Liver (tissue), 9 donors: ENCODE data around the gene SPI1. TPM values are rescaled to one million over a fixed set of nuclear protein-coding genes. Genes with fewer than 3 reads are reported as not detected.
A peak's percentile ranks its signal among the peaks of the same experiment; 100 is the strongest.

Experiments
- DNase-seq: peaks from one replicate; pipeline ENCODE4 v3.0.0-alpha.2; 2017; ENCODE audit warnings: low spot score
- H3K27ac ChIP-seq, 2 donors: one replicate each; pipeline ENCODE4 v1.7.0; 2013; ENCODE audit warnings: inconsistent platforms in 2 of 2, low read length in 2 of 2, control low read depth in 1 of 2, low read depth in 1 of 2, mild to moderate bottlenecking in 1 of 2
- H3K27me3 ChIP-seq, 4 donors: one replicate each; pipeline versions ENCODE4 v1.6.1 to v1.7.0; 2013; ENCODE audit warnings: low read length in 3 of 4, inconsistent platforms in 1 of 4, mild to moderate bottlenecking in 1 of 4, moderate library complexity in 1 of 4; ENCODE audit not compliant: control insufficient read depth in 4 of 4, insufficient read depth in 4 of 4
- H3K36me3 ChIP-seq, 4 donors: one replicate each; pipeline versions ENCODE4 v1.6.1 to v1.7.0; 2013; ENCODE audit warnings: low read length in 3 of 4, mild to moderate bottlenecking in 3 of 4, low read depth in 1 of 4, moderate library complexity in 1 of 4; ENCODE audit not compliant: control insufficient read depth in 4 of 4, insufficient read depth in 3 of 4
- H3K4me1 ChIP-seq, 4 donors: one replicate each; pipeline versions ENCODE4 v1.6.1 to v1.7.0; 2013; ENCODE audit warnings: low read length in 3 of 4, mild to moderate bottlenecking in 3 of 4, moderate library complexity in 1 of 4; ENCODE audit not compliant: control insufficient read depth in 4 of 4, insufficient read depth in 4 of 4
- H3K4me3 ChIP-seq, 3 donors: one replicate each; pipeline versions ENCODE4 v1.6.1 to v1.7.0; 2013; ENCODE audit warnings: low read length in 3 of 3, control low read depth in 1 of 3, low read depth in 1 of 3, mild to moderate bottlenecking in 1 of 3
- H3K9ac ChIP-seq, 2 donors: one replicate each; pipeline ENCODE4 v1.7.0; 2013; ENCODE audit warnings: low read length in 2 of 2, mild to moderate bottlenecking in 2 of 2, moderate library complexity in 2 of 2, control low read depth in 1 of 2, low read depth in 1 of 2
- H3K9me3 ChIP-seq, 4 donors: one replicate each; pipeline versions ENCODE4 v1.6.1 to v1.7.0; 2013; ENCODE audit warnings: low read length in 3 of 4; ENCODE audit not compliant: control insufficient read depth in 4 of 4
- CTCF ChIP-seq: fragments of 150-350 bp; IDR thresholded peaks from 2 replicates; pipeline ENCODE4 v1.5.1; 2017; ENCODE audit warnings: improper control_type of control experiment, low read depth, low read length; ENCODE audit not compliant: missing input control
- EGR1 ChIP-seq, 2 donors: IDR thresholded peaks; 2 replicates each; pipeline ENCODE4 v1.6.1; 2016 to 2018; ENCODE audit warnings: antibody characterized with exemption in 2 of 2, low read depth in 2 of 2
- FOXA1 ChIP-seq: IDR thresholded peaks from 2 replicates; pipeline ENCODE4 v1.6.1; 2016; ENCODE audit warnings: antibody characterized with exemption
- FOXA2 ChIP-seq: IDR thresholded peaks from 2 replicates; pipeline ENCODE4 v1.6.1; 2016; ENCODE audit warnings: antibody characterized with exemption
- GABPA ChIP-seq, 2 donors: IDR thresholded peaks in 1 of 2; conservative IDR thresholded peaks in 1 of 2; 2 replicates each; pipeline ENCODE4 v1.6.1; 2016; ENCODE audit warnings: antibody characterized with exemption in 2 of 2, mild to moderate bottlenecking in 1 of 2, moderate library complexity in 1 of 2
- HNF4A ChIP-seq, 2 donors: conservative IDR thresholded peaks; 2 replicates each; pipeline ENCODE4 v1.6.1; 2016; ENCODE audit warnings: antibody characterized with exemption in 2 of 2, mild to moderate bottlenecking in 2 of 2
- HNF4G ChIP-seq: IDR thresholded peaks from 2 replicates; pipeline ENCODE4 v1.6.1; 2016; ENCODE audit warnings: antibody characterized with exemption
- JUND ChIP-seq, 2 donors: IDR thresholded peaks; 2 replicates each; pipeline ENCODE4 v1.6.1; 2016; ENCODE audit warnings: antibody characterized with exemption in 2 of 2
- NR2F2 ChIP-seq: IDR thresholded peaks from 2 replicates; pipeline ENCODE4 v1.6.1; 2016; ENCODE audit warnings: antibody characterized with exemption
- RAD21 ChIP-seq, 2 donors: IDR thresholded peaks; 2 replicates each; pipeline ENCODE4 v1.6.1; 2016; ENCODE audit warnings: antibody characterized with exemption in 2 of 2, mild to moderate bottlenecking in 2 of 2
- RXRA ChIP-seq, 2 donors: IDR thresholded peaks; 2 replicates each; pipeline ENCODE4 v1.6.1; 2017 to 2018; ENCODE audit warnings: antibody characterized with exemption in 2 of 2, mild to moderate bottlenecking in 1 of 2
- SP1 ChIP-seq: IDR thresholded peaks from 2 replicates; pipeline ENCODE4 v1.6.1; 2018; ENCODE audit warnings: antibody characterized with exemption, mild to moderate bottlenecking
- TAF1 ChIP-seq: conservative IDR thresholded peaks from 2 replicates; pipeline ENCODE4 v1.6.1; 2016; ENCODE audit warnings: antibody characterized with exemption, mild to moderate bottlenecking
- YY1 ChIP-seq: IDR thresholded peaks from 2 replicates; pipeline ENCODE4 v1.6.1; 2016; ENCODE audit warnings: antibody characterized with exemption, mild to moderate bottlenecking
- WGBS: extraction: QIAGEN DNeasy Blood & Tissue Kit; methylation state at CpG from one replicate; pipeline ENCODE4 v1.1.7; 2013; 5-methylcytosine and 5-hydroxymethylcytosine counted together
- polyA plus RNA-seq, 2 donors: library from polyadenylated mRNA; stranded (reverse) in 1 of 2; unstranded in 1 of 2; fragments of 200-250 nt in 1 of 2; fragments of >200 nt in 1 of 2; fragmentation: Nextera tagmentation in 1 of 2; extraction: Ambion mirVana in 1 of 2; gene quantifications; one replicate each; pipeline versions ENCODE4 v1.2.1 to v1.2.3, GENCODE V29; 2013 to 2015
- total RNA-seq, 2 donors: library from RNA; depleted of rRNA; stranded (reverse); fragments of >200 nt; gene quantifications; one replicate each; pipeline ENCODE4 v1.2.3, GENCODE V29; 2014
- TF ChIP-seq, protein P1 (sequence below): IDR thresholded peaks from 2 replicates; pipeline ENCODE4 v1.6.1; 2016; ENCODE audit warnings: antibody characterized with exemption
- TF ChIP-seq, protein P2 (sequence below): IDR thresholded peaks from 2 replicates; pipeline ENCODE4 v1.6.1; 2016; ENCODE audit warnings: antibody characterized with exemption
- TF ChIP-seq, protein P3 (sequence below): IDR thresholded peaks from 2 replicates; pipeline ENCODE4 v1.6.1; 2016; ENCODE audit warnings: antibody characterized with exemption
- TF ChIP-seq, protein P4 (sequence below): IDR thresholded peaks from 2 replicates; pipeline ENCODE4 v1.6.1; 2016; ENCODE audit warnings: antibody characterized with exemption, mild to moderate bottlenecking
- donor health status: healthy.
- donor health status: healthy.
- donor health status: healthy.
- donor health status: healthy.
- donor health status: healthy.

SPI1 gene
- total and polyA plus RNA-seq, 4 donors = 2.3 to 14.4 (median 13.3) TPM

DNA sequence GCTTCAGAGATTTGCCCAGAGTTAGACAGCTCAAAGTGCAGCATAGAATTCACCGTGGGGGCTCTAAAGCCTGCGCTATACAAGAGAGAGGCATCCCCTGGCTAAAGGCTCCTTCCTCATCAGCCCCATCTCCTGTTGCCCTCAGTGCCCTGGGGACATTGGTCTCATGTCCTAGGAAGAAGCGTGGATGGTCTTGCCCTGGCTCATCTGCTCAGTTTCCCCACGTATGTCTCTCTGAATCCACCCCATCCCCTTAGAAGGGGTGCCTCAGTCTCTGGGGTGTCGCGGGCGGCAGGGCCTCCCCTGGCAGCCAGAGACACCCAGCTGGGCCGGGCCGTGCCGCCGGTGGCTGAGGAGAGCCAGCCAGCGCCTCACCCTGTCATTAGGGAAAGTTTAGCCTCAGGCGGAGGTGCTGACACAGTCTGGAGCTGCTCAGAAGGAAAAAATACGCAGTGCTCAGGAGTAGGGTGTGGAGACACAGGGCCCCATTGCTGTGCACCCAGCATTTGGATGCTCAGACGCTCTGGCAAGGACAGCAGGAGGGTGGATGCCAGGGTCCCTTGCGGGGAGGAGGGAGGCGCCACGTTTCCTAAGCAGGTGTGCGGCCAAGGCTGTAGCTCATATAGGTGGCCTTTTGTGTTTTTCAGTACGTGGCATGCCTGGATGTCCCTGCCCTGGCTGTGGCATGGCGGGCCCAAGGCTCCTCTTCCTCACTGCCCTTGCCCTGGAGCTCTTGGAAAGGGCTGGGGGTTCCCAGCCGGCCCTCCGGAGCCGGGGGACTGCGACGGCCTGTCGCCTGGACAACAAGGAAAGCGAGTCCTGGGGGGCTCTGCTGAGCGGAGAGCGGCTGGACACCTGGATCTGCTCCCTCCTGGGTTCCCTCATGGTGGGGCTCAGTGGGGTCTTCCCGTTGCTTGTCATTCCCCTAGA is 31.4 kb upstream of the SPI1 start:
- Histone ChIP-seq H3K9me3 (no peaks in the 10 kb centered on the region), H3K4me1 (peaks cover 0 to 18% (median 15%) of the 10 kb centered on the region in 4 donors), H3K9ac (peak overlapping the region in 1 of 2 donors; percentile 43), H3K4me3 (peak overlapping the region in 1 of 3 donors; percentile 88), H3K27me3 (no peaks in the 10 kb centered on the region), H3K36me3 (peaks cover 0 to 14% (median 6%) of the 10 kb centered on the region in 4 donors), H3K27ac (peak overlapping the region; percentile 76 to 86)
- WGBS = 91% methylated on average over 31 of the region's 31 CpGs
- DNase-seq = peak; percentile 27
- TF ChIP-seq CTCF = no peak

- Histone ChIP-seq H3K27me3 (no peaks in the 10 kb centered on the region), H3K9ac (peak overlapping the region; percentile 43 to 74), H3K9me3 (no peaks in the 10 kb centered on the region), H3K4me1 (peaks cover 0 to 18% (median 15%) of the 10 kb centered on the region in 4 donors), H3K36me3 (peaks cover 0 to 8% (median 3%) of the 10 kb centered on the region in 4 donors), H3K27ac (peak overlapping the region; percentile 76 to 86), H3K4me3 (peak overlapping the region; percentile 79 to 88 (median 79))
- DNase-seq = peak; percentile 34
- 10% methylated on average over 50 of the region's 50 CpGs for WGBS
- TF ChIP-seq GABPA (IDR thresholded peaks at IDR 0.05 in 1 of 2, conservative IDR thresholded peaks at IDR 0.05 in 1 of 2) (no peak), JUND (IDR thresholded peaks at IDR 0.05) (no peak), NR2F2 (no peak), EGR1 (IDR thresholded peaks at IDR 0.05; ENCODE audit: low read depth in 2 of 2) (no peak), RXRA (IDR thresholded peaks at IDR 0.05) (no peak), RAD21 (IDR thresholded peaks at IDR 0.05) (no peak), FOXA1 (no peak), FOXA2 (no peak), HNF4G (no peak), TAF1 (no peak), CTCF (no peak), SP1 (no peak), YY1 (no peak), HNF4A (conservative IDR thresholded peaks at IDR 0.05) (no peak)
- TF ChIP-seq, protein P1, sequence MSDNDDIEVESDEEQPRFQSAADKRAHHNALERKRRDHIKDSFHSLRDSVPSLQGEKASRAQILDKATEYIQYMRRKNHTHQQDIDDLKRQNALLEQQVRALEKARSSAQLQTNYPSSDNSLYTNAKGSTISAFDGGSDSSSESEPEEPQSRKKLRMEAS = no peak
- TF ChIP-seq, protein P2, sequence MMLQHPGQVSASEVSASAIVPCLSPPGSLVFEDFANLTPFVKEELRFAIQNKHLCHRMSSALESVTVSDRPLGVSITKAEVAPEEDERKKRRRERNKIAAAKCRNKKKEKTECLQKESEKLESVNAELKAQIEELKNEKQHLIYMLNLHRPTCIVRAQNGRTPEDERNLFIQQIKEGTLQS = no peak
- TF ChIP-seq, protein P3, sequence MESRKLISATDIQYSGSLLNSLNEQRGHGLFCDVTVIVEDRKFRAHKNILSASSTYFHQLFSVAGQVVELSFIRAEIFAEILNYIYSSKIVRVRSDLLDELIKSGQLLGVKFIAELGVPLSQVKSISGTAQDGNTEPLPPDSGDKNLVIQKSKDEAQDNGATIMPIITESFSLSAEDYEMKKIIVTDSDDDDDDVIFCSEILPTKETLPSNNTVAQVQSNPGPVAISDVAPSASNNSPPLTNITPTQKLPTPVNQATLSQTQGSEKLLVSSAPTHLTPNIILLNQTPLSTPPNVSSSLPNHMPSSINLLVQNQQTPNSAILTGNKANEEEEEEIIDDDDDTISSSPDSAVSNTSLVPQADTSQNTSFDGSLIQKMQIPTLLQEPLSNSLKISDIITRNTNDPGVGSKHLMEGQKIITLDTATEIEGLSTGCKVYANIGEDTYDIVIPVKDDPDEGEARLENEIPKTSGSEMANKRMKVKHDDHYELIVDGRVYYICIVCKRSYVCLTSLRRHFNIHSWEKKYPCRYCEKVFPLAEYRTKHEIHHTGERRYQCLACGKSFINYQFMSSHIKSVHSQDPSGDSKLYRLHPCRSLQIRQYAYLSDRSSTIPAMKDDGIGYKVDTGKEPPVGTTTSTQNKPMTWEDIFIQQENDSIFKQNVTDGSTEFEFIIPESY = no peak
- TF ChIP-seq, protein P4, sequence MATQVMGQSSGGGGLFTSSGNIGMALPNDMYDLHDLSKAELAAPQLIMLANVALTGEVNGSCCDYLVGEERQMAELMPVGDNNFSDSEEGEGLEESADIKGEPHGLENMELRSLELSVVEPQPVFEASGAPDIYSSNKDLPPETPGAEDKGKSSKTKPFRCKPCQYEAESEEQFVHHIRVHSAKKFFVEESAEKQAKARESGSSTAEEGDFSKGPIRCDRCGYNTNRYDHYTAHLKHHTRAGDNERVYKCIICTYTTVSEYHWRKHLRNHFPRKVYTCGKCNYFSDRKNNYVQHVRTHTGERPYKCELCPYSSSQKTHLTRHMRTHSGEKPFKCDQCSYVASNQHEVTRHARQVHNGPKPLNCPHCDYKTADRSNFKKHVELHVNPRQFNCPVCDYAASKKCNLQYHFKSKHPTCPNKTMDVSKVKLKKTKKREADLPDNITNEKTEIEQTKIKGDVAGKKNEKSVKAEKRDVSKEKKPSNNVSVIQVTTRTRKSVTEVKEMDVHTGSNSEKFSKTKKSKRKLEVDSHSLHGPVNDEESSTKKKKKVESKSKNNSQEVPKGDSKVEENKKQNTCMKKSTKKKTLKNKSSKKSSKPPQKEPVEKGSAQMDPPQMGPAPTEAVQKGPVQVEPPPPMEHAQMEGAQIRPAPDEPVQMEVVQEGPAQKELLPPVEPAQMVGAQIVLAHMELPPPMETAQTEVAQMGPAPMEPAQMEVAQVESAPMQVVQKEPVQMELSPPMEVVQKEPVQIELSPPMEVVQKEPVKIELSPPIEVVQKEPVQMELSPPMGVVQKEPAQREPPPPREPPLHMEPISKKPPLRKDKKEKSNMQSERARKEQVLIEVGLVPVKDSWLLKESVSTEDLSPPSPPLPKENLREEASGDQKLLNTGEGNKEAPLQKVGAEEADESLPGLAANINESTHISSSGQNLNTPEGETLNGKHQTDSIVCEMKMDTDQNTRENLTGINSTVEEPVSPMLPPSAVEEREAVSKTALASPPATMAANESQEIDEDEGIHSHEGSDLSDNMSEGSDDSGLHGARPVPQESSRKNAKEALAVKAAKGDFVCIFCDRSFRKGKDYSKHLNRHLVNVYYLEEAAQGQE = no peak
These were observed 30.5 kb upstream of the SPI1 start for GRCh38 chr11:47408598-47409439.
